NOMO-1 treated with DMSO at 0.1 percent for 48 hours (cell line): ENCODE results near the gene SH2D5.
"Not testable (repeated sequence)": the region's sequence is repeated elsewhere in the genome, so short reads cannot be mapped to it uniquely, and the experiment has no call there.

Source experiments
- DNase-seq: peaks from one replicate; lab custom pipeline; 2025; ENCODE audit not compliant: unreplicated experiment; lab: John Stamatoyannopoulos, UW

SH2D5 gene

GRCh38 chr1:20728371-20729154 is 3.9 kb downstream of the SH2D5 start:
- DNase-seq, result no peak

- DNase-seq, result no peak
These were observed 4.7 kb downstream of the SH2D5 start for GRCh38 chr1:20727746-20728316.

GRCh38 chr1:20726932-20727745 is 5.4 kb downstream of the SH2D5 start:
- DNase-seq, result no peak

- no peak for DNase-seq
These were observed 6.2 kb downstream of the SH2D5 start for GRCh38 chr1:20726118-20726911.

GRCh38 chr1:20725189-20726117 is 7.0 kb downstream of the SH2D5 start:
- DNase-seq, result no peak

GRCh38 chr1:20724364-20725188 is 7.9 kb downstream of the SH2D5 start:
- DNase-seq, result no peak

GRCh38 chr1:20723537-20724363 is 8.8 kb downstream of the SH2D5 start:
- DNase-seq, result no peak

- no peak for DNase-seq
These were observed 9.4 kb downstream of the SH2D5 start for GRCh38 chr1:20723159-20723536.

- DNase-seq, result no peak
These were observed 11.1 kb downstream of the SH2D5 start for GRCh38 chr1:20721117-20722061.

- DNase-seq, result no peak
These were observed 11.8 kb downstream of the SH2D5 start for GRCh38 chr1:20720631-20721091.

GRCh38 chr1:20719871-20720620 is 12.5 kb downstream of the SH2D5 start:
- DNase-seq, result no peak

- no peak for DNase-seq
These were observed 13.2 kb downstream of the SH2D5 start for GRCh38 chr1:20719261-20719660.

- DNase-seq, result not testable (repeated sequence)
These were observed 14.1 kb downstream of the SH2D5 start for GRCh38 chr1:20718343-20718882.

GRCh38 chr1:20717452-20718342 is 14.8 kb downstream of the SH2D5 start, which contains the start of gene KIF17:
KIF17 (minus strand) TSS chr1:20718007; CDS start chr1:20717706, 301 bp downstream.
- peak; percentile 27 for DNase-seq

- no peak for DNase-seq
These were observed 16.3 kb downstream of the SH2D5 start for GRCh38 chr1:20716232-20716631.
